Superior temporal gyrus (tissue), 1 donor: ENCODE measurements around the gene ANKRD13A.
"Not testable (repeated sequence)": the region's sequence is repeated elsewhere in the genome, so short reads cannot be mapped to it uniquely, and the experiment has no call there.

Source experiments
- DNase-seq: peaks from one replicate; pipeline ENCODE4 v3.0.0-alpha.2; 2016; ENCODE audit errors: extremely low spot score

The ANKRD13A gene

GRCh38 chr12:109983432-109984142, 15.6 kb upstream of the ANKRD13A start:
- no peak for DNase-seq

- not testable (repeated sequence) for DNase-seq
Observed at GRCh38 chr12:109986236-109986635, 13.0 kb upstream of the ANKRD13A start.

- no peak for DNase-seq
Observed at GRCh38 chr12:109987615-109988014, 11.6 kb upstream of the ANKRD13A start.

- no peak for DNase-seq
Observed at GRCh38 chr12:109988274-109988673, 11.0 kb upstream of the ANKRD13A start.

GRCh38 chr12:109988903-109989302, 10.3 kb upstream of the ANKRD13A start:
- no peak for DNase-seq

- DNase-seq = no peak
Observed at GRCh38 chr12:109989380-109989779, 9.8 kb upstream of the ANKRD13A start.

- no peak for DNase-seq
Observed at GRCh38 chr12:109991586-109991985, 7.6 kb upstream of the ANKRD13A start.

GRCh38 chr12:109993091-109993490, 6.1 kb upstream of the ANKRD13A start:
- no peak for DNase-seq

GRCh38 chr12:109994401-109995175, 4.6 kb upstream of the ANKRD13A start:
- peak; percentile 18 for DNase-seq

GRCh38 chr12:109995361-109995685, 3.9 kb upstream of the ANKRD13A start:
- peak; percentile 39 for DNase-seq

GRCh38 chr12:109995686-109996482, 3.3 kb upstream of the ANKRD13A start, which contains the start of gene GIT2:
Gene GIT2 (minus strand): TSS chr12:109996368. CDS start chr12:109996224, 144 bp downstream.
- DNase-seq = peak; percentile 98

- DNase-seq = no peak
Observed at GRCh38 chr12:109996483-109996853, 2.8 kb upstream of the ANKRD13A start.

- no peak for DNase-seq
Observed at GRCh38 chr12:109997393-109997792, 1.8 kb upstream of the ANKRD13A start.

- DNase-seq = no peak
Observed at GRCh38 chr12:109998241-109998903, 858 bp upstream of the ANKRD13A start.

- DNase-seq = no peak
Observed at GRCh38 chr12:109999649-109999971, 380 bp downstream of the ANKRD13A start.

GRCh38 chr12:109999983-110000505, 814 bp downstream of the ANKRD13A start:
- DNase-seq = peak; percentile 28

GRCh38 chr12:110001596-110001995, 2.4 kb downstream of the ANKRD13A start:
- no peak for DNase-seq

GRCh38 chr12:110002676-110003515, 3.7 kb downstream of the ANKRD13A start:
- no peak for DNase-seq

GRCh38 chr12:110004598-110004997, 5.4 kb downstream of the ANKRD13A start:
- no peak for DNase-seq

GRCh38 chr12:110005319-110005973, 6.2 kb downstream of the ANKRD13A start:
- DNase-seq = no peak
